Measurements from ENCODE around the gene RSRC1.

Gene RSRC1

DNA sequence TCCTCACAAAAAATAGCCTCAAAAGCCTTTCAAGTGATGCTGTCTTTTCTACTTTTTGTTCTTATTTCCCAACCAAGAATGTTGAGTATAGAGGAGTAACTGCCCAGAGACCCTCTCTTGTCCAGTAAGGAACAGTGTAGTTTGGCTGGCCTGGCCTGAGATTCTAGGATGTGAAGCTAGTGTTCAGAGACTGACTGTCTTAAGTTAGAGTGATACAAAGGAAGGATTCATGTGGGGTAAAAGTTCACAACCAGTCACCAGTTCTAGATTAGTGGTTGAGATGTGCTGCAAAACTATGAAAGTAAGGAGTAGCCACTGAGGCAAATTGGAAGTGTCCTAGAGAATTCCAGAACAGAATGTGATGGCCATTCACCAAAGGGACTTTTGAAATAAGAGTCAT lies 49.1 kb downstream of the RSRC1 start:
- Histone ChIP-seq H3K9me3 (ENCODE audit: control insufficient read depth, insufficient read depth, low read length) (no peaks in the 10 kb centered on the region), H3K27me3 (ENCODE audit: control insufficient read depth, insufficient read depth, low read length) (no peaks in the 10 kb centered on the region), H3K4me3 (ENCODE audit: low read depth, low read length) (no peak overlapping the region), H3K4me1 (ENCODE audit: control insufficient read depth, insufficient read depth, low read length) (no peaks in the 10 kb centered on the region), H3K36me3 (ENCODE audit: control insufficient read depth, insufficient read depth, low read length) (no peaks in the 10 kb centered on the region), H3K9ac (ENCODE audit: low read depth, low read length) (no peak overlapping the region)

DNA sequence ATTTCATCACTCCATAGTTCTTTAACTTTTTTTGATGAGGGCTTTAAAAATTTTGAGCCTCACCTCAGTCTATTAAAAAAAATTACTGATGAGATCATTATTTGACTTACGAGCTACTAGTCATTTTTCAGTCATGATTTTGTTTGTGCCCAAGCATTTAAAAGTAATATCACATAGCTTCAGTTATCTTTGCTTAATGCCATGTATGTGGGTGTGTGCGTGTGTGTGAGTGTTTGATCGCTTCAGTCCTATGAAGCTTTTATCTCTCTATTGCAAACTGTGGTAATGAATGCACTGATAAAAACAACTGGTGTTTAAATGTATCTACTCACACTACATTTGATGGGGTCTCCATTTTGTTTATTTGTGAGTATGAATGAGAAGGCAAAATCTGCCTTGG lies 49.8 kb downstream of the RSRC1 start:
- H3K36me3 ChIP-seq (ENCODE audit: control insufficient read depth, insufficient read depth, low read length), result no peaks in the 10 kb centered on the region
- no peak overlapping the region for H3K9ac ChIP-seq (ENCODE audit: low read depth, low read length)
- no peak overlapping the region for H3K4me3 ChIP-seq (ENCODE audit: low read depth, low read length)
- no peaks in the 10 kb centered on the region for H3K4me1 ChIP-seq (ENCODE audit: control insufficient read depth, insufficient read depth, low read length)
- H3K9me3 ChIP-seq (ENCODE audit: control insufficient read depth, insufficient read depth, low read length), result no peaks in the 10 kb centered on the region
- H3K27me3 ChIP-seq (ENCODE audit: control insufficient read depth, insufficient read depth, low read length), result no peaks in the 10 kb centered on the region

DNA sequence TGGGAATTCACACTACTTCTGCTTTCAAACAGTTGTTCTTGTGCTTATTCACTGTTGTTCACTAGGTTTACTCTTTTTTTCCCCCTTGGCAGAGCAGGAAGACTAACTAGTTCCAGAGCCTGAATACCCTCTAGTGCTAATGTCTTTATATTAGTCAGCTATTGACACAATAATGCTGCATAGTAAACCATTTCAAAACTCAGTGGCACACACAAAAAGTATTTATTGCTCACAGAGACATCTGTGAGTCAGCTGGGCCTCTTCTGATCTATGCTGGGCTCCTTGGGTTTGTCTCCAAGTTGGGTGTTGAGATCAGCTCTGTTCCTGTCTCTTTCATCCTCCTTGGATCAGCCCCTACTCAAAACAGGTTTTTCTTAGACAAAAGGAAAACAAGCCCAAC lies 51.1 kb downstream of the RSRC1 start:
- Histone ChIP-seq H3K9ac (ENCODE audit: low read depth, low read length) (no peak overlapping the region), H3K9me3 (ENCODE audit: control insufficient read depth, insufficient read depth, low read length) (no peaks in the 10 kb centered on the region), H3K4me3 (ENCODE audit: low read depth, low read length) (no peak overlapping the region), H3K4me1 (ENCODE audit: control insufficient read depth, insufficient read depth, low read length) (no peaks in the 10 kb centered on the region), H3K36me3 (ENCODE audit: control insufficient read depth, insufficient read depth, low read length) (no peaks in the 10 kb centered on the region), H3K27me3 (ENCODE audit: control insufficient read depth, insufficient read depth, low read length) (no peaks in the 10 kb centered on the region)

DNA sequence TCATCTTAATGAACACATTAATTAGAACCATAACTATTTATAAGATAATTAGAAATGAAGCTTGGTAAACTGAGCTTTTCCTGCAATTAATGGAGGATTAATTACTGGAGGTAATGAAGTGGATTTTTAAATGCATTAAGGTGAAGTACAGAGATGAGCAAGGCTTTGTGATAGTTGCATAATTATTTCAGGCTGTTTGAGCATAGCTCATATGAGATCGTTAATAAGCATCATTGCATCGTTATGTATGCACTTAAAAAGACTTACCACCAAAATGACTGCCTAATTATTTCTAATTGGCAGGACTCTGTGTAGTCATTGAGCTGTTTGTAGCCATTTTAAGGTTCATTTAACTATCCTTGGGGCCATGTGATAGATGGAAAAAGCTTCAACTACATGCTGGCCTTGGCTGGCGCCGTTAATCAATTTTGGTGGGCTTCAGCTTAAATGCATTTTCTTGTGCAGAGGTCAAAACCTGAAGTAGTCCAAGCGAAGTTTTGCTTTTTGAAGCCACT lies 55.3 kb downstream of the RSRC1 start:
- Histone ChIP-seq H3K4me3 (ENCODE audit: low read depth, low read length) (no peak overlapping the region), H3K36me3 (ENCODE audit: control insufficient read depth, insufficient read depth, low read length) (no peaks in the 10 kb centered on the region), H3K9me3 (ENCODE audit: control insufficient read depth, insufficient read depth, low read length) (no peaks in the 10 kb centered on the region), H3K9ac (ENCODE audit: low read depth, low read length) (no peak overlapping the region), H3K4me1 (ENCODE audit: control insufficient read depth, insufficient read depth, low read length) (no peaks in the 10 kb centered on the region), H3K27me3 (ENCODE audit: control insufficient read depth, insufficient read depth, low read length) (no peaks in the 10 kb centered on the region)

DNA sequence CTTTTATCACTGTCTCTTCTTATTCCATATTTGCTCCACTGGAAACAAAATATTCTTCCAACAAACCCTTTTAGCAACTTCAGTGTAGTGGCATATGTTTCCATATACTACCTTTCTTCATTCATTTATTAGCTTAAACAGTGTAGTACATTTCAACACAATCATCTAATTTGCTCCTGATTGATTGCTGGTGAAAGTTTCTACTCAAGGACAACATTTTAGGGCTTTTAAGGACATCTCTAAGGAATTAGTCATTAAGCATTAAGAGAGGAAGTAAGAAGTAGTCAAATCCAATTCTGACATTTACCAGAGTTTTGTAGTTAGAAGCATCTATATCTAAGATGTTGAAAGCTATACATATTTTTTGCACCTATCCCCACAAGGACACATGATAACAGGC lies 55.8 kb downstream of the RSRC1 start:
- Histone ChIP-seq H3K4me1 (ENCODE audit: control insufficient read depth, insufficient read depth, low read length) (no peaks in the 10 kb centered on the region), H3K36me3 (ENCODE audit: control insufficient read depth, insufficient read depth, low read length) (no peaks in the 10 kb centered on the region), H3K9ac (ENCODE audit: low read depth, low read length) (no peak overlapping the region), H3K4me3 (ENCODE audit: low read depth, low read length) (no peak overlapping the region), H3K27me3 (ENCODE audit: control insufficient read depth, insufficient read depth, low read length) (no peaks in the 10 kb centered on the region), H3K9me3 (ENCODE audit: control insufficient read depth, insufficient read depth, low read length) (no peaks in the 10 kb centered on the region)

DNA sequence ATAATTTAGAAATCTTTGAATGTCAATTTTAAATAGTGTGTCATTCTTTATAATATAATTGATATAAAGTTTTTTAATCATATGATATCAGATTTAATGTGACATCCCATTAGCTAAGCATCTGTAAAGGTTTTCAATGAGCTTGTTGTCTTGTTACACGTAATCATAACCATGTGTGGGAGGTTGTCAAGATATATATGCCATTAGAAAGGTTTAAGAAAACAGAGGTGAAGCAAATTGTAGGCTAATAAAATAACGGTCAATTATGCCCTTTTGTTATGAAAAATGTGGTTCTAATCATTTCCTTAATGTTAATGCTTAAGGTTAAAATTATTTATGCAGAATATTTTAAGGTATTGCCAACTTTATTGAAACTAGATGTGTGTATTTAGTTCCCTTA lies 56.3 kb downstream of the RSRC1 start:
- no peaks in the 10 kb centered on the region for H3K36me3 ChIP-seq (ENCODE audit: control insufficient read depth, insufficient read depth, low read length)
- no peak overlapping the region for H3K9ac ChIP-seq (ENCODE audit: low read depth, low read length)
- no peak overlapping the region for H3K4me3 ChIP-seq (ENCODE audit: low read depth, low read length)
- no peaks in the 10 kb centered on the region for H3K27me3 ChIP-seq (ENCODE audit: control insufficient read depth, insufficient read depth, low read length)
- H3K4me1 ChIP-seq (ENCODE audit: control insufficient read depth, insufficient read depth, low read length), result no peaks in the 10 kb centered on the region
- H3K9me3 ChIP-seq (ENCODE audit: control insufficient read depth, insufficient read depth, low read length), result no peaks in the 10 kb centered on the region

DNA sequence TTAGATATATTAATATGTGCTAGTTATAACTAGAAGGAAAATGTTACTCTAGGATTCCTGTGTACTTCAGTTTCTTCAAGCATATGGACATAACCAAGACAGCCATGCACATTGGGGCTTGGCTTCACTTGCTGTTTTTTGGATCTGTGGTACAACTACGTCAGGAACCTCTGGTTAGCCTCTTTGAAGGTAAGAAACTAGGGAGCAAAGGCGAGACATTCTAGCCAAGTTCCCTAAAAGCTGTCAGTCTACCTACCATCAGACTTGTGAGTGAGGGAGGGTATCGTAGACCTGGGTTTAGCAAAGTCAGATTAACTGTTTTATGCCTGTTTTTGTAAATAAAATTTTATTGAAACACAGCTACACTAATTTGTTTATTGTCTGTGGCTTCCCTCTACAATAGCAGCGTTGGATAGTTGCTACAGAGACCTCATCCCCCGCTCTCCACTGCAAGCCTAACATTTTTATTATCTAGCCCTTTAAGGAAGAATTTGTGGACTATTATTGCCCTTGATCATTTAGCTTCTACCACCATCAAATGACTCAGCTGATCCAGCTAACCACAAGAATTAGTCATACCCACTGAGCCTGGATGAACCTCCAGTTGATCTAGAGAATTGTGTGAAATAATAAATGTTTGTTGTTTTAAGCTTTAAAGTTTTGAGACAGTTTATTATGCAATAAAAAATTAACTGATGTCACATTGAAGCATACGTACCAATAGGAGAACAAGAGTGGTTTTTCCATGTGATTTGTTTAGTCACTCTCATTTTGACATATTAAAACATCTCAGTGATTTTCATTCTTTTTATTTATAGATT lies 58.1 kb downstream of the RSRC1 start:
- H3K4me3 ChIP-seq (ENCODE audit: low read depth, low read length), result no peak overlapping the region
- H3K9ac ChIP-seq (ENCODE audit: low read depth, low read length), result no peak overlapping the region
- H3K9me3 ChIP-seq (ENCODE audit: control insufficient read depth, insufficient read depth, low read length), result no peaks in the 10 kb centered on the region
- no peaks in the 10 kb centered on the region for H3K4me1 ChIP-seq (ENCODE audit: control insufficient read depth, insufficient read depth, low read length)
- H3K27me3 ChIP-seq (ENCODE audit: control insufficient read depth, insufficient read depth, low read length), result no peaks in the 10 kb centered on the region
- no peaks in the 10 kb centered on the region for H3K36me3 ChIP-seq (ENCODE audit: control insufficient read depth, insufficient read depth, low read length)

DNA sequence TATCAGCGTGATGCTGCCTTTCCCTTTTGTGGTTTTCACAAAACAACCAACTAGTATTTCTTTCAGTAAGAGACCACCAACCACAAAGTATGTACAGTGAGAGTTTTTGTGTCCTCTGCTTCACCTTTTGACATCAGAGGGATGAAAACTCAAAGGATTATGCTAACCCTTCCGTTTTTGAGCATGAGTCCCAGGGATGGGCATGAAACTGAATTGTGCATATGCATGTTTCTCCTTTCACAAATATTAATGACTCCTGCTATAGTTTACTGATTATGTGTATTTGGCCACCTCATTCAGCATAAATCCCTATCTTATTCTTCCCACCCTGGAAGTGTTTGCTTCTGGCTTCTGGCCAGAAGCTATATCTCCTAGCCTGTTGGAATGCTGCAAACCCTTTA lies 59.2 kb downstream of the RSRC1 start:
- no peaks in the 10 kb centered on the region for H3K27me3 ChIP-seq (ENCODE audit: control insufficient read depth, insufficient read depth, low read length)
- no peaks in the 10 kb centered on the region for H3K4me1 ChIP-seq (ENCODE audit: control insufficient read depth, insufficient read depth, low read length)
- no peaks in the 10 kb centered on the region for H3K9me3 ChIP-seq (ENCODE audit: control insufficient read depth, insufficient read depth, low read length)
- no peak overlapping the region for H3K9ac ChIP-seq (ENCODE audit: low read depth, low read length)
- no peaks in the 10 kb centered on the region for H3K36me3 ChIP-seq (ENCODE audit: control insufficient read depth, insufficient read depth, low read length)
- no peak overlapping the region for H3K4me3 ChIP-seq (ENCODE audit: low read depth, low read length)

DNA sequence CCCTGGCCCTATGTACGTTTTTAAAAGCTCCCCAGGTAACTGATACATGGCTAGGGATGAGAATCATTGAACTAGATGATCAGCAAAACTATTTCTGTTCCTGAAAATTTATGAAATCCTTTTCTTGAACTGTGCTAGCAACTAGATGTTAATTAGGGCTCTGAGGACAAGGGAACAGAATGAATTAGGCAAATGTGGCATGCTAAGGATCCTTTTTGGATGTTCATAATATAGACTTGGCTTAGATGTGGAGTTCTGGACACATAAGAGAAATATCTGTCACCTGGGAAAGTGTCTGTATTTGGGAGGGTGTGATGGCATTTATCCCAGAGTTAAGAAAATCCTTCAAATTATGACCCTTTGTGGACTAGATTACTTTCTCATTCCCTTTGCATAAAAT lies 71.2 kb downstream of the RSRC1 start:
- Histone ChIP-seq H3K9me3 (ENCODE audit: control insufficient read depth, insufficient read depth, low read length) (no peaks in the 10 kb centered on the region), H3K27me3 (ENCODE audit: control insufficient read depth, insufficient read depth, low read length) (no peaks in the 10 kb centered on the region), H3K36me3 (ENCODE audit: control insufficient read depth, insufficient read depth, low read length) (no peaks in the 10 kb centered on the region), H3K4me3 (ENCODE audit: low read depth, low read length) (no peak overlapping the region), H3K4me1 (ENCODE audit: control insufficient read depth, insufficient read depth, low read length) (no peaks in the 10 kb centered on the region), H3K9ac (ENCODE audit: low read depth, low read length) (no peak overlapping the region)

GRCh38 chr3:158185711-158186110 lies 75.8 kb downstream of the RSRC1 start:
- H3K36me3 ChIP-seq (ENCODE audit: control insufficient read depth, insufficient read depth, low read length), result no peaks in the 10 kb centered on the region

GRCh38 chr3:158200955-158201354 lies 91.1 kb downstream of the RSRC1 start:
- H3K4me1 ChIP-seq (ENCODE audit: control insufficient read depth, insufficient read depth, low read length), result no peaks in the 10 kb centered on the region
- H3K9ac ChIP-seq (ENCODE audit: low read depth, low read length), result no peak overlapping the region
- no peak overlapping the region for H3K4me3 ChIP-seq (ENCODE audit: low read depth, low read length)
- no peaks in the 10 kb centered on the region for H3K9me3 ChIP-seq (ENCODE audit: control insufficient read depth, insufficient read depth, low read length)
- no peaks in the 10 kb centered on the region for H3K27me3 ChIP-seq (ENCODE audit: control insufficient read depth, insufficient read depth, low read length)
- H3K36me3 ChIP-seq (ENCODE audit: control insufficient read depth, insufficient read depth, low read length), result no peaks in the 10 kb centered on the region

More at GRCh38 chr3:158185711-158186110, 75.8 kb downstream of the RSRC1 start:
- H3K9me3 ChIP-seq (ENCODE audit: control insufficient read depth, insufficient read depth, low read length), result no peaks in the 10 kb centered on the region
- no peak overlapping the region for H3K4me3 ChIP-seq (ENCODE audit: low read depth, low read length)
- H3K27me3 ChIP-seq (ENCODE audit: control insufficient read depth, insufficient read depth, low read length), result no peaks in the 10 kb centered on the region
- H3K4me1 ChIP-seq (ENCODE audit: control insufficient read depth, insufficient read depth, low read length), result no peaks in the 10 kb centered on the region
- H3K9ac ChIP-seq (ENCODE audit: low read depth, low read length), result no peak overlapping the region

GRCh38 chr3:158205324-158205723 lies 95.4 kb downstream of the RSRC1 start:
- no peak overlapping the region for H3K4me3 ChIP-seq (ENCODE audit: low read depth, low read length)
- no peaks in the 10 kb centered on the region for H3K9me3 ChIP-seq (ENCODE audit: control insufficient read depth, insufficient read depth, low read length)
- no peaks in the 10 kb centered on the region for H3K4me1 ChIP-seq (ENCODE audit: control insufficient read depth, insufficient read depth, low read length)
- H3K27me3 ChIP-seq (ENCODE audit: control insufficient read depth, insufficient read depth, low read length), result no peaks in the 10 kb centered on the region
- no peaks in the 10 kb centered on the region for H3K36me3 ChIP-seq (ENCODE audit: control insufficient read depth, insufficient read depth, low read length)
- H3K9ac ChIP-seq (ENCODE audit: low read depth, low read length), result no peak overlapping the region

All from iPS-15b (cell line).